HG03159 (cell line): Measurements from ENCODE around the gene MARF1.
"Not testable (repeated sequence)": the region's sequence is repeated elsewhere in the genome, so short reads cannot be mapped to it uniquely, and the experiment has no call there.

ENCODE experiments used
- ATAC-seq: cut with Tn5 transposase; IDR thresholded peaks from one replicate; pipeline ENCODE4 v1.9.1; 2021; ENCODE audit warnings: mild to moderate bottlenecking, moderate library complexity; ENCODE audit not compliant: unreplicated experiment

The MARF1 gene

GRCh38 chr16:15631730-15632409 lies 11.1 kb downstream of the MARF1 start:
- no peak for ATAC-seq

GRCh38 chr16:15621889-15622288 lies 21.1 kb downstream of the MARF1 start:
- ATAC-seq, result no peak

- ATAC-seq, result no peak
Measured at GRCh38 chr16:15621456-15621855, 21.5 kb downstream of the MARF1 start.

- ATAC-seq, result no peak
Measured at GRCh38 chr16:15620611-15621195, 22.3 kb downstream of the MARF1 start.

- ATAC-seq, result no peak
Measured at GRCh38 chr16:15618392-15618791, 24.6 kb downstream of the MARF1 start.

GRCh38 chr16:15617901-15618300 lies 25.1 kb downstream of the MARF1 start:
- no peak for ATAC-seq

GRCh38 chr16:15616475-15617165 lies 26.3 kb downstream of the MARF1 start:
- ATAC-seq, result no peak

- no peak for ATAC-seq
Measured at GRCh38 chr16:15616012-15616411, 26.9 kb downstream of the MARF1 start.

- no peak for ATAC-seq
Measured at GRCh38 chr16:15613676-15614075, 29.3 kb downstream of the MARF1 start.

- ATAC-seq, result no peak
Measured at GRCh38 chr16:15611610-15612009, 31.3 kb downstream of the MARF1 start.

- ATAC-seq, result no peak
Measured at GRCh38 chr16:15610369-15610871, 32.5 kb downstream of the MARF1 start.

GRCh38 chr16:15609286-15609649 lies 33.7 kb downstream of the MARF1 start:
- ATAC-seq, result no peak

GRCh38 chr16:15608398-15609285 lies 34.3 kb downstream of the MARF1 start:
- no peak for ATAC-seq

GRCh38 chr16:15607700-15608396 lies 35.1 kb downstream of the MARF1 start:
- ATAC-seq, result no peak

- ATAC-seq, result not testable (repeated sequence)
Measured at GRCh38 chr16:15607221-15607699, 35.7 kb downstream of the MARF1 start.

GRCh38 chr16:15606518-15607220 lies 36.3 kb downstream of the MARF1 start:
- no peak for ATAC-seq

- ATAC-seq, result no peak
Measured at GRCh38 chr16:15605839-15606517, 37.0 kb downstream of the MARF1 start.

- no peak for ATAC-seq
Measured at GRCh38 chr16:15604460-15605440, 38.2 kb downstream of the MARF1 start.
